HepG2 (cell line): ENCODE results near the gene PTPRC. TPM values are rescaled to one million over a fixed set of nuclear protein-coding genes. Genes with fewer than 3 reads are reported as not detected.

Source experiments
- ATAC-seq: fragments of 200-7000 bp; cut with Tn5 transposase; 3 replicates; pipeline ENCODE4 v1.9.1; 2020; ENCODE audit warnings: mild to moderate bottlenecking, moderate library complexity
- BruUV-seq: library from RNA; stranded (reverse); fragments of 400-500 nt; replicated peaks from 2 replicates; lab custom pipeline; 2021; lab: Mats Ljungman, UMichigan
- CTCF ChIA-PET: fragments of 300-600 bp; formaldehyde crosslinking; extraction: SDS; loops from one replicate; lab custom pipeline; 2021; ENCODE audit warnings: low total read pairs, inconsistent platforms, low intra/inter-chr PET ratio; lab: Yijun Ruan, JAX
- POLR2A ChIA-PET: fragments of 350-600 bp; sonication (Branson Sonifier 250); formaldehyde crosslinking; loops from one replicate; lab custom pipeline; 2020; ENCODE audit warnings: antibody characterized with exemption, inconsistent platforms; lab: Yijun Ruan, JAX
- DNase-seq: peaks from one replicate; pipeline ENCODE4 v3.0.0-alpha.2; 2015; ENCODE audit warnings: low spot score
- FAIRE-seq: peaks from 3 replicates; lab custom pipeline; 2011; peaks lifted over from hg19 to GRCh38; lab: Jason Lieb, UNC
- H2AFZ ChIP-seq: one replicate; pipeline ENCODE4 v1.6.1; 2011; ENCODE audit warnings: low read length, inconsistent platforms
- H3K27ac ChIP-seq: fragments of 300-600 bp; 3 replicates; pipeline ENCODE4 v1.8.0; 2011; ENCODE audit warnings: mixed run types, mild to moderate bottlenecking, mixed read lengths, low read length, inconsistent platforms; ENCODE audit not compliant: insufficient read depth; ENCODE audit errors: extremely low read length
- H3K27me3 ChIP-seq, 2 experiments: fragments of 200-600 bp in 1 of 2; 2 replicates in 1 of 2; 3 replicates in 1 of 2; pipeline versions ENCODE4 v1.6.0 to v1.8.0; 2011; ENCODE audit warnings: low read length in 2 of 2, mild to moderate bottlenecking in 2 of 2, moderate library complexity in 2 of 2, inconsistent platforms in 1 of 2; ENCODE audit not compliant: insufficient read depth in 2 of 2, control insufficient read depth in 1 of 2
- H3K36me3 ChIP-seq, 2 experiments: fragments of 200-600 bp in 1 of 2; replicated peaks in 1 of 2; 2 replicates in 1 of 2; 3 replicates in 1 of 2; pipeline versions ENCODE4 v1.5.1 to v1.8.0; 2011; ENCODE audit warnings: low read length in 2 of 2, inconsistent platforms in 1 of 2; ENCODE audit not compliant: insufficient read depth in 2 of 2, control insufficient read depth in 1 of 2
- H3K4me1 ChIP-seq: 2 replicates; pipeline ENCODE4 v1.5.1; 2012; ENCODE audit warnings: low read length, inconsistent platforms; ENCODE audit not compliant: insufficient read depth
- H3K4me2 ChIP-seq: 2 replicates; pipeline ENCODE4 v1.6.0; 2011; ENCODE audit warnings: low read depth, low read length, inconsistent platforms
- H3K4me3 ChIP-seq, 3 experiments: fragments of 200-600 bp in 1 of 3; sonication (generic), shearing (Covaris generic) in 1 of 3; replicated peaks in 1 of 3; 2 replicates each; pipeline ENCODE4 v1.5.1; 2011 to 2016; ENCODE audit warnings: low read length in 3 of 3, inconsistent platforms in 2 of 3, low read depth in 2 of 3, mild to moderate bottlenecking in 2 of 3, control low read depth in 1 of 3, mixed read lengths in 1 of 3; ENCODE audit not compliant: insufficient read depth in 1 of 3
- H3K79me2 ChIP-seq: one replicate; pipeline ENCODE4 v1.6.1; 2011; ENCODE audit warnings: low read length, inconsistent platforms; ENCODE audit not compliant: insufficient read depth
- H3K9ac ChIP-seq: 2 replicates; pipeline ENCODE4 v1.6.0; 2011; ENCODE audit warnings: mild to moderate bottlenecking, low read depth, low read length, inconsistent platforms; ENCODE audit not compliant: insufficient read depth
- H3K9me3 ChIP-seq: 2 replicates; pipeline ENCODE4 v1.5.1; 2012; ENCODE audit warnings: mild to moderate bottlenecking, low read length
- H4K20me1 ChIP-seq: 2 replicates; pipeline ENCODE4 v1.6.0; 2011; ENCODE audit warnings: inconsistent platforms, mild to moderate bottlenecking, low read length, moderate library complexity; ENCODE audit not compliant: insufficient read depth
- DNMT3B ChIP-seq: conservative IDR thresholded peaks from 2 replicates; pipeline ENCODE4 v1.6.1; 2016; ENCODE audit warnings: missing biosample characterization, control low read depth
- JUNB ChIP-seq: sonication (generic); formaldehyde crosslinking; IDR thresholded peaks from 2 replicates; pipeline ENCODE4 v1.8.0; 2022; ENCODE audit warnings: missing genetic modification reagents, mild to moderate bottlenecking, borderline replicate concordance
- MAZ ChIP-seq, 2 experiments: sonication (generic) in 1 of 2; formaldehyde crosslinking in 1 of 2; IDR thresholded peaks; 2 replicates each; pipeline versions ENCODE4 v1.5.0 to v1.6.1; 2012 to 2020; ENCODE audit warnings: low read depth in 2 of 2, mild to moderate bottlenecking in 2 of 2, borderline replicate concordance in 1 of 2, improper control_type of control experiment in 1 of 2, low read length in 1 of 2, missing genetic modification reagents in 1 of 2, moderate library complexity in 1 of 2
- PAX8 ChIP-seq: sonication (generic); formaldehyde crosslinking; IDR thresholded peaks from 2 replicates; pipeline ENCODE4 v1.8.0; 2022; ENCODE audit warnings: mild to moderate bottlenecking, missing genetic modification reagents, borderline replicate concordance
- TARDBP ChIP-seq: sonication (generic); formaldehyde crosslinking; IDR thresholded peaks from 2 replicates; pipeline ENCODE4 v1.8.0; 2022; ENCODE audit warnings: mild to moderate bottlenecking, missing genetic modification reagents
- TBP ChIP-seq: sonication (generic); formaldehyde crosslinking; IDR thresholded peaks from 2 replicates; pipeline ENCODE4 v1.5.0; 2020; ENCODE audit warnings: missing genetic modification reagents
- TCF7 ChIP-seq: sonication (generic); IDR thresholded peaks from 2 replicates; pipeline ENCODE4 v1.6.1; 2016; ENCODE audit warnings: antibody characterized with exemption, low read depth
- TP53 ChIP-seq: sonication (generic); formaldehyde crosslinking; conservative IDR thresholded peaks from 2 replicates; pipeline ENCODE4 v1.4.0; 2020; ENCODE audit warnings: missing genetic modification reagents
- ZNF138 ChIP-seq: sonication (generic); formaldehyde crosslinking; IDR thresholded peaks from 2 replicates; pipeline ENCODE4 v1.5.0; 2020; ENCODE audit warnings: mild to moderate bottlenecking, low read depth, missing genetic modification reagents
- ZNF3 ChIP-seq: IDR thresholded peaks from 2 replicates; pipeline ENCODE4 v1.7.0; 2017; ENCODE audit warnings: inconsistent platforms
- ZNF530 ChIP-seq: sonication (generic); formaldehyde crosslinking; IDR thresholded peaks from 2 replicates; pipeline ENCODE4 v1.5.0; 2020; ENCODE audit warnings: low read depth, mild to moderate bottlenecking, missing genetic modification reagents
- ZNF670 ChIP-seq: sonication (generic); formaldehyde crosslinking; IDR thresholded peaks from 2 replicates; pipeline ENCODE4 v1.8.0; 2022; ENCODE audit warnings: mild to moderate bottlenecking, missing genetic modification reagents, borderline replicate concordance
- ZNF782 ChIP-seq: sonication (generic); formaldehyde crosslinking; IDR thresholded peaks from 2 replicates; pipeline ENCODE4 v1.4.0; 2020; ENCODE audit warnings: missing genetic modification reagents, mild to moderate bottlenecking, borderline replicate concordance
- WGBS: methylation state at CpG from one replicate; pipeline ENCODE4 v1.1.6; 2017; ENCODE audit warnings: low lambda C conversion rate; 5-methylcytosine and 5-hydroxymethylcytosine counted together
- in situ Hi-C: cut with HindIII; loops from 2 replicates; pipeline ENCODE4 v1.10.0; 2017; ENCODE audit warnings: low pct_unique_long_range_greater_than_20kb; ENCODE audit not compliant: extremely low pct_ligation_motif_present
- intact Hi-C: fragments of 100-400 bp; cut with micrococcal nuclease; formaldehyde crosslinking; loops from one replicate; pipeline ENCODE4 v1.10.0; 2022; ENCODE audit not compliant: unreplicated experiment
- polyA plus RNA-seq, 8 experiments: library from polyadenylated mRNA; depleted of rRNA in 3 of 8; stranded (reverse) in 7 of 8; unstranded in 1 of 8; fragments of >200 nt; fragmentation: Illumina TruSeq in 4 of 8; extraction: Trizol in 4 of 8; gene quantifications; 2 replicates each; pipeline versions ENCODE4 v1.2.1 to v1.2.3, GENCODE V29; 2011 to 2016; ENCODE audit warnings: low read depth in 4 of 8, missing spikeins in 1 of 8, mixed read lengths in 1 of 8; ENCODE audit not compliant: insufficient read depth in 1 of 8
- total RNA-seq, 5 experiments: library from RNA; depleted of rRNA; stranded (reverse); fragments of >200 nt; fragmentation: Illumina TruSeq; extraction: Trizol; gene quantifications; 2 replicates each; pipeline ENCODE4 v1.2.3, GENCODE V29; 2016; ENCODE audit warnings: low read depth in 1 of 5

Gene PTPRC
- total and polyA plus RNA-seq, 2 of the 13 experiments (the other 11 are each of a cell fraction or from before 2014, with no cell fraction given): not detected

DNA sequence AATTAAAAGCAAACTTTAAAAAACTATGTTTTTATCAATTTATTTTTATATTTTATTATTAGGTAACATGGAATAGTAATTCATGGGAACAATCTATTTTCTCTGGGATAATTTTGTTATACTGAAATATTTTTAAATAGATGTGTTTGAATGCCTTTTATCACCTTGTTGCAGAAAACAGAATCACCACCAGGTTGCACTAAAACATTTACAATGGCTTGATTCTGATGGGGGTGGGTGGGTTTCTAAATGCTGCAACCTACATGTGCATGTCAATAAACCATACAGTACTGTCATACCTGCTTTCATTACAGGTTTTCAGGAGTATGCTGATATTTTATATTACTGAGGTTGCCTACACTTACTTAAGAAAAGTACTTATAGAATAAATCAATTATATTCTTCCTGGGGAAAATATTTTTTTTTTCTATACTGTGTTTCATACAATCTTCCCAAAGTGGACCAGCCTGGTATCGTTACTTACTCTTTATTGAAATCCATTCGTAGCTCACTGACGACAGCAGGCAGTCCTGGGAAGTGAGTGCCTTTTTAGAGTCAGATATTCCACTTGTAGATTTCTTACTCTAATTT, 132.8 kb downstream of the PTPRC start (continued):
- TF ChIP-seq TBP: no peak

DNA sequence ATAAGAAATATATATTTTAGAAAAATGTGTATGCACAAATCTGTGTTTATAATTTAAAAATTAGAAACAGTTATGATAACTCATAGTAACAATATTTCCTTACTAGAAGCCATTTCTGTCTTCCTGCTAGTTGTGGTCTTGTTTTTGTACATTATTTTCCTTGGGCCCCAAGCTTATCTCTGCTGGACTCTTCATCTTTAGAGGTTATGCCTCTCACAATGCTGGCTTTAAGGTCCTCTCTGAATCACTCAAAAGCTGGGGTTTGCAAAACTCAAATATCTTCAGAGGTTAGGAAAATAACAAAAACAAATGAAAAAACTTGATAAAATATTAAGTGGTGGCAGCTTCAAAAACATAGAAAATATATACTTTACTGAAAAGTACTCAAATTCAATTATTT, 133.8 kb downstream of the PTPRC start:
- no peak for DNase-seq
- no peak for TF ChIP-seq ZNF138 (CRISPR knock-in tag)
- TF ChIP-seq ZNF782 (CRISPR knock-in tag): no peak
- no peak for TF ChIP-seq DNMT3B (CRISPR knock-in tag)
- no peak for TF ChIP-seq ZNF670 (CRISPR knock-in tag)
- TF ChIP-seq PAX8 (CRISPR knock-in tag): no peak
- TF ChIP-seq JUNB (CRISPR knock-in tag): no peak
- FAIRE-seq: no peak
- Histone ChIP-seq H3K27me3 (no peaks in the 10 kb centered on the region; a peak in 1 of 5 replicates), H2AFZ (no peak overlapping the region), H3K4me1 (no peaks in the 10 kb centered on the region), H3K27ac (no peak overlapping the region), H3K4me3 (no peak overlapping the region), H3K9me3 (no peaks in the 10 kb centered on the region), H3K36me3 (no peaks in the 10 kb centered on the region), H4K20me1 (no peaks in the 10 kb centered on the region), H3K4me2 (no peak overlapping the region), H3K9ac (no peak overlapping the region), H3K79me2 (no peaks in the 10 kb centered on the region)
- no TSS peak for BruUV-seq
- in situ Hi-C loops: loop anchor here (25.0 kb wide), 1 partner anchor 340 kb away; no protein-coding TSS in a partner anchor
- POLR2A ChIA-PET: no interaction called here
- ATAC-seq: no peak
- intact Hi-C loops: no loop called here
- CTCF ChIA-PET: no interaction called here

DNA sequence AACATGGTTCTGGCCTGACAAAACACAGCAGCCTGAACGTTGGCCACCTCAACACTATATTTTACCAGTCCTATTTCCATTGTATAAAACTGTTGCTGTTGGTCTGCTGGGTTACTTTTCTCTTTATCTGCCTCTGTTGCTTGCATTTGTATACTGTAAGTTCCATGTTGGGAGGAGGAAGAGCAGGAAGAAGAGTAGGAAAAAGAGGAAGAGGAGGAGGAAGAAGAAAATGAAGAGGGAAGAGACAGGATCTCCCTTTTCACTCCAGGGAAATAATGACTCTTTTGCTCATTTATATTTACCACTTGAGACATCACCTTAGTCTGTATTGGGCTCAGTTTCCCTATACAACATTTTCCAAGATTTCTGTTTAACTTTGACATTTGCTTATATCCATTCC, 134.2 kb downstream of the PTPRC start:
- Histone ChIP-seq H3K4me3 (no peak overlapping the region), H3K27me3 (no peaks in the 10 kb centered on the region; a peak in 1 of 5 replicates), H3K9me3 (no peaks in the 10 kb centered on the region), H2AFZ (no peak overlapping the region)
- FAIRE-seq (no peak), ATAC-seq (no peak)
- CTCF ChIA-PET: no interaction called here
- BruUV-seq: no TSS peak
- TF ChIP-seq MAZ (IDR thresholded peaks at IDR 0.05; ENCODE audit: borderline replicate concordance, low read depth, low read length) (no peak), MAZ (CRISPR knock-in tag; IDR thresholded peaks at IDR 0.05; ENCODE audit: low read depth) (no peak), TARDBP (CRISPR knock-in tag) (no peak), TCF7 (no peak), ZNF530 (CRISPR knock-in tag) (no peak), ZNF3 (CRISPR knock-in tag) (no peak), TP53 (CRISPR knock-in tag) (no peak)
- TF ChIP-seq, all 625 proteins: peak for 0
- Histone ChIP-seq H3K4me2 (no peak overlapping the region), H3K79me2 (no peaks in the 10 kb centered on the region), H3K9ac (no peak overlapping the region), H3K27ac (no peak overlapping the region), H3K4me1 (no peaks in the 10 kb centered on the region), H3K36me3 (no peaks in the 10 kb centered on the region), H4K20me1 (no peaks in the 10 kb centered on the region)
- in situ Hi-C loops: loop anchor here (25.0 kb wide), 1 partner anchor 339 kb away; no protein-coding TSS in a partner anchor
- no peak for DNase-seq
- POLR2A ChIA-PET: no interaction called here
- intact Hi-C loops: no loop called here
- WGBS: 0% methylated on average over 1 of the region's 1 CpG
